GM18909 (cell line): Measurements from ENCODE around the gene TNNI2.
"Not testable (repeated sequence)": the region's sequence is repeated elsewhere in the genome, so short reads cannot be mapped to it uniquely, and the experiment has no call there.

ENCODE experiments used
- ATAC-seq: cut with Tn5 transposase; IDR thresholded peaks from one replicate; pipeline ENCODE4 v1.9.1; 2021; ENCODE audit warnings: mild to moderate bottlenecking; ENCODE audit not compliant: unreplicated experiment, poor library complexity

Gene TNNI2

DNA sequence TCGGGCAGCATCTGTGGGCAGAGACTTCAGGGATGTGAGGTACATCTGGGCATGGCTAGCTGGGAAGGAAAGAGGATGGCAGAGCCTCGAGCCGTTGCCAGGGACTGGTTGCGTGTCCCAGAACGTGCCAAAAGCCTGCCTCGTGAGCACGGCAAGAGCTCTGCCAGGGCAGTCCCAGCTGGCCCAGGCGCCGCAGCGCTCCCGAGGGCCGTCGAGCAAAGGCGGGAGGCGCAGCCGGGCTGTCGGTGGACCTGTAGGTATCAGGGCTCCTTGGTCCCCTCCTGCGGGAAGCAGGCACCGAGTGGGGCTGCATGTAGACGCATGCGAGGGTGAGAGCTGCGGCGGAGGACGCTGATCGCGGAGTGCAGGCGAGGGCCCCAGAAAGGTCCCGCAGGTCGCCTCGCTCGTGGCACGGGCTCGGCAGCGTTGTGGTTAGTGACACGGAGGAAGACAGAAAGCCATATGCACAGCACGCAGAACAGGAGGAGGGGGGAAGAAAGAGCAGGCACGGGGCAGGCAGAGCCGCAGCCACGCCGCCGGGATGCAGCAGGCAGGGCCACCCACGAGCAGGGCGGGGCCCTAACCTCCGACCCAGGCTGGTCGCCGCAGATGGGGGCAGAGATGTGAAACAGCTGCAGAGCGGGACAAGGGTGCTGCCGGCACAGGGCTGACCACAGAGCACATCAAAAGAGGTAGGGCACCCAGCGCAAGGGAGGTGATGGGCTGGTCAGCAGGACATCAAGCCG, 32.1 kb downstream of the TNNI2 start:
- ATAC-seq = no peak

GRCh38 chr11:1871531-1871930, 32.8 kb downstream of the TNNI2 start:
- no peak for ATAC-seq

- ATAC-seq = no peak
These were observed 33.6 kb downstream of the TNNI2 start for GRCh38 chr11:1872267-1872985.

GRCh38 chr11:1873048-1873812, 34.4 kb downstream of the TNNI2 start:
- ATAC-seq = no peak

- ATAC-seq = not testable (repeated sequence)
These were observed 35.0 kb downstream of the TNNI2 start for GRCh38 chr11:1873813-1874150.

GRCh38 chr11:1874441-1875092, 35.8 kb downstream of the TNNI2 start:
- ATAC-seq = not testable (repeated sequence)

DNA sequence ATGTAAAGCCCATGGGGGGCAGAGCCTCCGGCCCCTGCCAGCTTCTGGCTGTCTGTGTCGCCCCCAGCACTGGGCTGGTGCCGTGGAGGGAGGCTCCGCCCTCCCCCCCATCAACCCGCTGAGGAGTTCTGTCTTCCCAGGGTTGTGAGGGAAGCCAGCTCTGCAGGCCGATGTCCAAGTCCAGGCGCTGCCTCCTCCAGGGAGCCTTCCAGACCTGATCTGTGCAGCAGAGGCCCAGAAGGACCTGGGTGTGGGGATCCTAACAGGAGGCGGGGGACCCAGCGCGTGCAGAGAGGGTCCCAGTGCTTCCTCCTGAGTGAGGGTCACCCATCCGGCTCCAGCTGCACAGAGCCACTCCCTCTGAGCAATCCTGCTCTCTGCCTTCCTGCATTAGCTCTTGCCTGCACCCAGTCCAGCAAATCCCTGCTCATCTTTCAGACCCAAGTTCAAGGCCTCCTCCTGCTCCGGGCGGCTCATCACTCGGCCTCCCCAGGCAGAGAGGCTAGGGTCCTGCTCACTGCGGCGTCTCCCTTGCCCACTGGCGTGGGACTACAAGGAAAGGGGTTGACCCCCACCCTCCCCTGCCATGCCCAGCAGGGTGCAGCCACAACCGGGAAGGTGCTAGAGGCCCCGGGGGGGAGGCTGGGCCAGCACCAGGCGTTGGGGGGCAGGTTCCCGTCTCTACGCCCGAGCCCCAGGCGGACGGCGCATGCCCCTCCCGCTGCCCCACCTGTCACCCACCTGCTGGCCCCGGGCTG, 36.5 kb downstream of the TNNI2 start:
- no peak for ATAC-seq

DNA sequence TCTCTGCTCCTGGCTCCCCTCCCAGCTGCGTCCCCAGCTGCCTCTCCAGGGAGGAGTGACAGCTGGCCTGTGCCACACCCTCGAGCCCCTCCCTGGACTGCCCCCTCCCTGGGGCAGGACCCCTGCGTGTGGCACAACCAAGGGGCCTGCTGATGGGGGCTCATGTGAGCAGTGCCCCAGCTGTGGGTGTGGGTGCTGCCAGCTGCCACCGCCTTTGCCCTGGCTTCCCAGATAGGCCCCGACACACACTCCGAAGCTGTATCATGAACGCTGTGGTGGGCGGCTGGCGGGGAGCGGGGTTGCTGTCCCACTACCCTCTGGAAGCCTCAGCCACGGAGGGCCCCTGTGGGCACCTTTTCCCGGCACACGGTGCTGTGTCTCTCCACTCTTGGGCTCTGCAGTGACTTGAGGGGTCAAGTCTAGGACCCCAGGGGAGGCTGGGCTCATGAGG, 37.1 kb downstream of the TNNI2 start:
- ATAC-seq = not testable (repeated sequence)

GRCh38 chr11:1876361-1877063, 37.7 kb downstream of the TNNI2 start:
- no peak for ATAC-seq

DNA sequence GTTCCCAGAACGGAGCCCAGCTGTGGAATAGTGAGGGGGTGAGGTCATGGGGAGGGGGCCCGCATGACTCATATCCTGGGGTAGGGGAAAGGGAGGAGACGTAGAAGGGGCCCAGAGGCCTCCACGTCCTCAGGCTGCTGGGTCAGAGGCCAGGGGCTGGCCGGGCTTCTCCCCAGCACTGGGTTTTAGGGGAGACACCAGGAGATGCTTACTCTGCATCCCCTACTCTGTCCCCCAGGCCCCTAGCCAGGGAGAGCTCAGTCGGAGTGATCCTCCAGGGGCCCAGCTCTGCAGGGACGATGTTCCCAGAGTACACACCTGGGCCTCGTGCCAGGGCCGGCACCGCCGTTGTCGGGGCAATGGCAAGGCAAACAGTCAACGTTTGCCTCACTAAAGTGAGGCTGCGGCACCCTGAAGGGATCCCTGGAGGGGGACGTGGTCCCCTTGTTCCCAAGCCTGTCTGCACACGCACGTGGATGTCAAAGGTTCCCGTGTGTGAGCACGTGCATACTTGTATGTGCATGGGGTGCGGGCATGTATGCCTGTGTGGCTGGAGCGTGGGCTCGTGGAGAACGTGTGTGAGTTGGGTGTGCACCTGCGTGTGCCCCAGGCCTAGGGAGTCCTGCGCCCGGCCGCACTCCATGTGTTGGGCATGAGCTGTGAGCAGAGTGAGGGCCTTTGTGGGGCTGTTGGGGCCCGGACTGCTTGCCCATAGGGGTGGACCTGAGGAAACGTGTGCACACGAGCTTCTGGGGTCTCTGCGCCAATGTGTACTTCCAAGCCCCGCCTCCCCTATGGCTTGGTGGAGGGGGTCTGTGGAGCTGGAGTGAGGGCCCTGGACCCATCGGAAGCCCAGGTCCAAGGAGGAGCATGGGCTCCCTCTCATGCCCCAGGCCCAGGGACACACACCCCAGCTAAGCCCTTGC, 38.7 kb downstream of the TNNI2 start:
- ATAC-seq = no peak

DNA sequence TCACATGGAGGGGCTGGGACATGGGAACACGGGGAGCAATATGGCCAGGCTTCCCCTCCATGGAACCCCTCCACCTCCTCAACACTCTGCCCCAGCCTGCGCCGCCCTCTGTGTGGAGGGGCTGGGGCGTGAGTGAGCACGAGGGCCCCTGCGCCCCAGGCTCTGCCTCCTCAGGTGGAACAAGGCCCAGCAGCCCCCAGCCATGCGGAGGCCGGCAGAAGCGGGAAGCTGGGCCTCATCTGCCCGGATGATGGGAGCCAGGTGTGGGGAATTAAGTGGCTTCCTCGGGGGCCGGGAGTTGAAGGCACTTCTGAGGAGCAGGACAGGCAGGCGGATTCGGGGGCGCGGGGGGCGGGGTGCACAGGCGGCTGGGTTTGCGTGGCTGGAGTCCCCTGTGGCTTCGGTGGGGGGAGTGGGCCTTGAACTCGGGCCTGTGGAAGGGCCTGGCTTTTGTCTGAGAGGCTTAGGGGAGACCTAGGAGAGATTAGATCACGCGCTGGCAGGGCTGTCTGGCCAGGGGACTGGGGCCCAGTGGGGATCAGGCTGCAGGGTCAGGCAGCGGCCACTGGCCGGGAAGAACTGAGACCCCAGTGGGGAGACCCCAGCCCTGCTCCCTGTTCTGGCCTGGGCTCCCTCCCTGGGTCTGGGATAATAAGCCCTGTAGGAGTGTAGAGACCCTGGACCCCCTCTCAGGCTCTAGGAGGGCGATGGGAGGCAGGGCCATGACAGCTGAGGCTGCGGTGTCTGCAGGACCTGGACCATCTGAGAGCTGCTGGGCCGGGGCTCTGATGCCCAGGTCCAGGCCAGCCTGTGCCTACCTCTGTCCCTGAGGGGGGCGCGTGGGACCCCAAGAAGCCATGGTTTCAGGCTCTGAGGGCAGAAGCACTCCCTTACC, 39.6 kb downstream of the TNNI2 start:
- no peak for ATAC-seq

DNA sequence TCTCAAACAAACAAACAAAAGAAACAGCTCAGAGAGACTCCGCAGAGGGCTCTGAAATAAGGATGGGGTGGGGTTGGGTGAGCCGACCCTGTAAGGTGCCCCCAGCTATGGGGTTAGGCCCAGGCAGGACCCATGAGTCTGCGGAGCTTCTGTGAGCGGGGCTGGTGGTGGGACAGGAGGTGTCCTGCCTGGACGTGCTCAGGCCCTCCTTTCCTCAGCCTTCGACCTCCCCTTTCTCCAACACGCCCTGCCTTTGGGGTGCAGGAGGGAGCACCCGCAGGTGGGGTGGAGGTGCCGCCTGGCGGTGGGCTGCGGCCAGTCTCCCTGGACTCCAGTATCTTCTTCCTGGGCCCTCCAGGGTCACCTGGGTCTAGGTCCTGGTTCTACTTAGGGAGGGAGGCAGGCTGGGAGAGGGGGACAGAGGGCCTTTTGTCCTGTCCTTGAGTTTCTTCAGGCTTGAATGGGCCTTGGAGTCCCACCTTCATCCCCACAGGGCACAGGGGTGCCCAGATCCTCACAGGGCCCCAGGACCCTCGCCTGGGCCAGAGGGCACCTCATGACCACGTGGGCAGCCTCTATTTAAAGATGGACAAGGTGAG, 40.7 kb downstream of the TNNI2 start:
- ATAC-seq = no peak

- ATAC-seq = no peak
These were observed 41.4 kb downstream of the TNNI2 start for GRCh38 chr11:1879941-1880720.

DNA sequence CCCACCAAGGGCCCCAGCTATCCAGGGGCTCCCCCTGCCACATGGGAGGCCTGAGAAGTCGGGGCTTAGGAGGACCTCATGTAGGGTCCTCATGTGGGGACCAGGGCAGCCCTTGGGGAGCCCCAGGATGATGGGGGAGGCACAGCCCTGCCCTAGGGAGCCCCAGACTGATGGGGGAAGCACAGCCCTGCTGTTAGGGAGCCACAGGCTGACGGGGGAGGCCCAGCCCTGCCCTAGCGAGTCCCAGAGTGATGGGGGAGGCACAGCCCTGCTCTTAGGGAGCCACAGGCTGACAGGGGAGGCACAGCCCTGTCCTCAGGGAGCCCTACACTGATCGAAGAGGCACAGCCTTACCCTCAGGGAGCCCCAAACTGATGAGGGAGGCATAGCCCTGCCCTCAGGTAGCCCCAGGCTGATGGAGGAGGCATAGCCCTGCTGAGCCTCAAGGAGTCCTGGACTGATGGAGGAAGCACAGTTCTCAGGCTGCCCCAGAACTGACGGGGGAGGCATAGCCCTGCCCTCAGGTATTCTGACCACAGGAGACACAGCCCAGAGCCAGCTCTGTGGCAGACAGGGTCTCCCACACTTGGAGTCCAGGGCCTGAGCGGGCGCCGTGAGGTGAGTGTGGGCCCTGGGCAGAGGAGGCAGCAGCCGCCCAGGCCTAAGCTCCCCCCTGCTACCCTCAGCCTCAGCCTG, 42.1 kb downstream of the TNNI2 start:
- no peak for ATAC-seq

DNA sequence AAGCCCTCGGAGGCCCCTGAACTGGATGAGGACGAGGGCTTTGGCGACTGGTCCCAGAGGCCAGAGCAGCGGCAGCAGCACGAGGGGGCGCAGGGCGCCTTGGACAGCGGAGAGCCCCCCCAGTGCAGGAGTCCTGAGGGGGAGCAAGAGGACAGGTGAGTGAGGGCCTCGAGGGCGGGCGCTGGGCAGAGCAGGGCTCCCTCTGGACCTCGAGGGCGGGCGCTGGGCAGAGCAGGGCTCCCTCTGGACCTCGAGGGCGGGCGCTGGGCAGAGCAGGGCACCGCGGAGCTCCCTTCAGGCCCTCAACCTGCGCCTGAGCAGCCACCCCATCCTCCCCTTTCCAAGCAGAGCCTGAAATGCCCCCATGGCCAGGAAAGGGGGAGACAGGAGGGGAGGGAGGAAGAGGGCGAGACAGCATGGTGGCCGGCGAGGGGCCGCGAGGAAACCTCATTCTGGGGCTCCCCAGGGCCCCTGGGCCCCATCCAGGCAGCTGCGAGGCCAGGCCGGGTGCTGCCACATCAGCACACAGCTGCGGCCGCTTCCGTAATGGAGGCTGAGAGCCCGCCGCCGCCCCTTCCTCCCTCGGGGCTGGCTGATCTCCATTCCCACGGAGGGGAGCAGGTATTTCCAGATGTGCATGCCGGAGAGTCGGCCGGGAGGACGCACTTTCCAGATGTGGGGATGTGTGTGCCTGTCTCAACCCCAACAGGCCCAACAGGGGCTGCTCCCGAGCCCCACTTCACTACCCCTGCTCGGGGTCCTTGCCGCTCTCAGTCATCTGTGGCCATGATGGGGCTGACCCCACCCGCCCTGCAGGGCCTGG, 42.9 kb downstream of the TNNI2 start:
- ATAC-seq = no peak
